H54 (cell line): ENCODE results near the gene SPATC1L.
A peak's percentile ranks its signal among the peaks of the same experiment; 100 is the strongest.

Experiments
- DNase-seq: peaks from one replicate; pipeline ENCODE4 v3.0.0; 2011; ENCODE audit warnings: low spot score, mixed read lengths; ENCODE audit not compliant: insufficient read length
- FAIRE-seq: peaks from 3 replicates; lab custom pipeline; 2011; peaks lifted over from hg19 to GRCh38; lab: Jason Lieb, UNC
- POLR2A ChIP-seq: IDR thresholded peaks from 2 replicates; pipeline ENCODE4 v1.6.1; 2011; ENCODE audit warnings: low read depth, mild to moderate bottlenecking, low read length

SPATC1L gene

DNA sequence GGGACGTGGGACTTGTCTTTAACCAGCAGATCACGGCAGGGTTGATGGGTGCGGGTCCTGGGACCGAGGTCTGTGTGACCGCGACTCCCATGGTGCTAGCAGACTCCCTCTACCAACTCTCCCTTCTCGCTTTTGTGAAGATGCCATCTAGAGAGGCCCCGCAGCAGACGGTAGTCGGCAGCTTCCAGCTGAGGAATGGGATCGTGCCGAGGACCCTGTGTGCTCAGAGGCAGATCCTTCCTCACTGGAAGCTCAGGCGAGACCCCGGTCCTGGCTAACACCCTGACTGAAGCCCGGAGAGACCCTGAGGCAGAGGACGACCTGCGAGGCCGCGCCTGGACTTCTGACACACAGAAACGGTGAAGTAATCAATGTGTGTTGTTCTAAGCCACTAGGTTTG, 12.5 kb upstream of the SPATC1L start:
- FAIRE-seq (no peak), DNase-seq (no peak)
- TF ChIP-seq POLR2A: no peak

DNA sequence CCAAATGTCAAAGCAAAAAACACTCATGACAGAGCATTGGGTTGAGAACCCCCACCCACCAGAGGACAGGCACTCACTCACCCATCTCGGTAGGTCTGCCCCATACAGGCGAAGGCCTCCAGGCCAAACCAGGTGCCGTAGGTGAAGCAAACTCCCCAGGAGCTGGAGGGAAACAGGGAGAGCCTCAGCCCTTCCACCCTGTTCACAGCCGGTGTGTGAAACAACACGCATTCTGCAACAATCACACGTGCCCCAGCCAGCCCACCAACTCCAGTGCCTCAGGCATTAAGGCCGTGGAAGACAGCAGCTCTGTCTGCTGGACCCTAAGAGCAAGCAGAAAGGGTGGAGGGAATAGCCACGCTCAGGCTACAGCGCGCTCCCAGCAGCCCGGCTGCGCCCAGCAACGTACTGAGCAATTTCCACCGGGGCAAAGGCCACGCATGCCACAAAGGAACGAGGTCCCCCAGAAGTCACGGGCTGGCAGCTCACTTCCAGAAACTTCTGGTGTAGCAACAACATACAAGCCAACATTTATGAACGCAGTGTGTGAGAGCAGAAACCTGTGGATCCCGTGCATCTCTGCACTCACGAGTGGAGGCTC, 11.4 kb upstream of the SPATC1L start:
- no peak for FAIRE-seq
- DNase-seq: no peak
- no peak for TF ChIP-seq POLR2A

DNA sequence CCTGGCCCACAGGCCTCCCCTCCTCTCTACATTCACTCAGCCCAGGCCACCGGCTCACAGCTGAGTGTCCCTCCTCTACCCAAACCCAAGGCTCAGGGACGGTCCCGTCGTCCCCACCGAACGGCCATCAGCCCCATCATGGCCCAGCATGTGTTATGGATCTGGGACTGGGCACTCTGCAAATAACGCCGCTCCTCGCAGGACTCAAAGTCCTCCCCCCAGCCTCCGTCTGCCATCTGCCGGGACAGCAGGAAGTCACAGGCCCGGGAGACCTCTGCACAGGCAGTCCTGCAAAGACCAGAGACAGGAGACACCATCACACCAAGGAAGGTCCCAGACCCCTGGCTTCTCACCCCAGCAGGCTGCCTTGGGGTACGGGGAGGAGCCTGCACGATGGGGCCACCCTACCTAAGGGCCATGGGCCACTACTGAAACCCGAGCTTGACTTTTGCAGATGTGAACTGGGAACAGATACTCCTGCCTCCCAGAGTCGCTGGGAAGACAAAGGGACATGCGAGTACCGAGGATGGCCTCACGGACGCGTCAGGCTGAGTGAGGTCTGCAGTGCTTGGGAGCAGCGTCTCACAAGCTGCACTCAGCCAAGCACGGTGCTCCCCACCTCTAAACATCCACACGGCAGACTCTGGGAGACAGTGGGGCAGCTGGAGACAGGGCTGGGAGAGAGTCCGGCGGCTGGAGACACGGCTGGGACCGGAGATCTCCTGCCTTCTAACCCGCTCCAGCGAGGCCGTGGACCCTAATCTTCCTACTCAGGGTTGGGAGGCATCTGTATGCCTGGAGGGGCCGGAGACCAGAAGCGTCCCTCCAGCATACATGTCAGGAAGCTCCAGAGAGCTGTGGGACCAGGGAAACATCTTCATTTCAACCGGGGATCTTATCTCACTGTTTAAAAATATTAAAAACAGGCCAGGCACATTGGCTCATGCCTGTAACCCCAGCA, 10.4 kb upstream of the SPATC1L start:
- FAIRE-seq (no peak), DNase-seq (no peak)
- no peak for TF ChIP-seq POLR2A

DNA sequence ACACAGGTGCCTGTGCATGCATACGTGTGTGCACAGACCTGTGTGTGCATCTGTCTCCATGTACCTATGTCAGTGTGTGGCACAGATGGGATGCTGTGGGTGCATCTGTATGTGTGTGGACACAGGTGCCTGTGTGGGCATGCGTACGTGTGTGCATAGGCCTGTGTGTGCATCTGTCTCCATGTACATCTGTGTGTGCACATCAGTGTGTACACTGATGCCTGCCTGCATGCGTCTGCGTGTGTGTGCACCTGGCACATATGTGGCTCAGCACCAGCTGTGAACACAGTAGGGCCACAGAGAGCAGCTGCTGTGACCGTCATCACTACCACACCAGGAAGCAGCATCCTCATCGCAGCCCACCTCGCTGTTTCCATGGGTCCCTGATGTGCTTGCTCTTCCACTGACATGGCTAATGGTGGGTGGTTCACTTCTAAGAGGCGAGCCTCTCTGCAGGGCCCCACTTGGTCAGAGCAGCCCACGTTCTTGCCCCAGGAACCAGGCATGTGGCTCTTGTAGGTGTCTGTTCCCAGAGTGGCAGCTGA, 9.6 kb upstream of the SPATC1L start:
- no peak for DNase-seq
- FAIRE-seq: no peak
- no peak for TF ChIP-seq POLR2A

DNA sequence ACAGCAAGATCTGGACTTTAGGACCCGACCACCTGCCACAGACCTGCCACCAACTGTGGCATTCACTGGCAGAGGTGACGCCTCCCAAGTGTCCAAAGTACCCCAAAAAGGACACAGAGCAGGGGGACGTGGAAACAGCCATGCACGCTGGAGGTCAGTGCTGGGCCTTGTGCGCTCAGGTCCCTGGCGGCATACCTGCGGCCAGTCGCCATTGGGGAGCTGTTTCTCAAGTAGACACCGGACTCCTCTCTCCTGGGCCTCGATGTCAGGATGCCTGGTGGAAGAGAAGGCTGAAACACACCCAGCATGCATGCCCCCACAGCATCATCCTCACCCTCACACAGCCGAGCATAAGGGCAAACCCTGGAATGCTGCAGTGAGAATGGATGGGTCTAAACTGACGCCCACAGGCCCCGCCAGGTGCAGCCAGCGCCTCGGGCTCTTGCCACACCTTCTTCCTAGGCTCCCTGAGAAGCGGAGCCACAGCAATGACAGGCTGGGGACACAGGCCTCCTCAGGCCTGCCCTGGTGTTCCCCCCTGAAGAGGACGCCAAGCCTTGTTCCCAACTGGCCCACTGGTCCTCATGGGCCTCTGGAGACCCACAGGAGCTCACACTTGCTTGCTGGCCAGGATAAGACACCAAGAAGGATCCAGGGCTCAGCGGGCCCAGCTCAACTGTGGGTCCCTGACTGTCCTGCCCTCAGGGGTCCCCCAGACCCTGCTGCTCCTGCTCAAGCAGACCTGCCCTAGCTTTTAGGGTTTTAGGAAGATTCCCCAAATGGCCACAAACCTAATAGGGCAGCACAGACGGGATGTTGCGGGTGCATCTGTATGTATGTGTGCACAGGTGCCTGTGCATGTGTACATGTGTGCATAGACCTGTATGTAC, 7.7 kb upstream of the SPATC1L start:
- TF ChIP-seq POLR2A: no peak
- DNase-seq (no peak), FAIRE-seq (no peak)

DNA sequence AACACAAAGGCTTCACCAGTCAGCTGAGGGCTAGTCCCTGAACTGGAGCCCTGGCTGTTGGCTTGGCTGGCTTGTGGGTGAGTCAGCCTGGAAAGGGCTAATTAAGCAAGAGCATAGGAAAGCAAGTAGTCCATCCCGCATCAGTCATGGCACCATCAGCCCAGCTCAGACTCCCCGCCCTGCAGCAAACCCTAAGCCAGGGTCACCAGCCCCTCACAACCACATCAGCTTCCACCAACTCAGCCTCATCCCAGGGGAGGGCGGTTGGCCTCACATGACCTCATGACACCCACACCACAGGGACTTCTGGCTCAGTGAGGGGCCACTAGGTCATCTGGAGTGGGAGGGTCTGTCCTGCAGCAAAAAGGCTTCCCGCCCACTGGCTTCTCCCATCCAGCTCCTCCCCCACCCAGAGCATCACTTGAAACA, 7.0 kb upstream of the SPATC1L start:
- FAIRE-seq: no peak

DNA sequence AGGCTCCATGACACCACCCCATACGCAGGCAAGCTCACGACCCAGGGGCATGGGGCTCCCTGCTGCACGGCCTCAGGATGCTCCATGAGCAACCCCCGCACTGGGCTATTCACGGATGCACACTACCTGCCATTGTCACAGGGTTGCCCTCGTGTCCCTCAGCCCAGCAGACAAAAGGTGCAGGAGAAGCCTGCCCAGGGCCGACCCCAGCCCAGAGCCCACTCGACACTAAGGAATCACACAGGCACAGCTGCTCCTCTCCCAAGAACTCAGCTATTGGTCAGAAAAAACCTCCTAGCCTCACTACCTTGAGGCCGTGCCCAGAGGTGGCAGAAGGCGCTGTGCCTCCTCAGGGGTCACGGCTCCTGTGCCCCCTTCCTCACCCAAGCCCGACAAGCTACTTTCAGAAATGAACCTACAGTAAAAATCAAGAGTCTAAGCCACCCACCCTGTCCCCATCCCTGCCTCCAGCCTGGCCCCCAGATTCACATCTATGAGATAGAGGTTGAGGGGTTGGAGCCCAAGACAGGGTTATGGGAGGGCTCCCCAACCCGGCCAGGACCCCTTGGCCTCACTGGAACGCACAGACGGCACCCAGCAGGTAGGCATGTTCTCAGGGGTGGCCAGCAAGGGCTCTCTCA, 6.4 kb upstream of the SPATC1L start:
- no peak for FAIRE-seq
- TF ChIP-seq POLR2A: no peak
- no peak for DNase-seq

More for the DNA sequence above, 7.0 kb upstream of the SPATC1L start:
- no peak for TF ChIP-seq POLR2A
- peak; percentile 65 for DNase-seq

DNA sequence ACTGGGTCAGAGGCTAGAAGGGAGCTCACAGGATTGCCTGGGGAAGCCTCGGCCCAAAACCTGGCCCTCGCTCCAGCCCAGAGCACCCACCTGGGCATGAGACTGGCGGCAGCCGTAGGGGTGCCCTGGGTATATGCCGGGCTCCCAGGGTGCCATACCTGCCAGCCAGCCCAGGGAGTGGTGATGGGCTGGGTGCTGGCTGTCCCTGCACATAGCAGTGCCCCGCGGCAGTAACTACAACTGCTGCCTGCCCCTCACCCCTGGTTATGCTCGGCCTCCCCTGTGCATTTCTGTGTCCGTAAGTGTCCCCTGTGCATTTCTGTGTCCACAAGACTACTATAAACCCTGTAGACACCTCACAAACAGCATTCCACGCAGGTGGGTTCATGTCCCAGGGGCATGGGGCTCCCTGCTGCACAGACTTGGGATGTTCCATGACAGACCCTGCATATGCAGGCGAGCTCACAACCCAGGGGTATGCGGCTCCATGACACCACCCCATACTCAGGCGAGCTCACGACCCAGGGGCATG, 5.8 kb upstream of the SPATC1L start:
- no peak for FAIRE-seq

DNA sequence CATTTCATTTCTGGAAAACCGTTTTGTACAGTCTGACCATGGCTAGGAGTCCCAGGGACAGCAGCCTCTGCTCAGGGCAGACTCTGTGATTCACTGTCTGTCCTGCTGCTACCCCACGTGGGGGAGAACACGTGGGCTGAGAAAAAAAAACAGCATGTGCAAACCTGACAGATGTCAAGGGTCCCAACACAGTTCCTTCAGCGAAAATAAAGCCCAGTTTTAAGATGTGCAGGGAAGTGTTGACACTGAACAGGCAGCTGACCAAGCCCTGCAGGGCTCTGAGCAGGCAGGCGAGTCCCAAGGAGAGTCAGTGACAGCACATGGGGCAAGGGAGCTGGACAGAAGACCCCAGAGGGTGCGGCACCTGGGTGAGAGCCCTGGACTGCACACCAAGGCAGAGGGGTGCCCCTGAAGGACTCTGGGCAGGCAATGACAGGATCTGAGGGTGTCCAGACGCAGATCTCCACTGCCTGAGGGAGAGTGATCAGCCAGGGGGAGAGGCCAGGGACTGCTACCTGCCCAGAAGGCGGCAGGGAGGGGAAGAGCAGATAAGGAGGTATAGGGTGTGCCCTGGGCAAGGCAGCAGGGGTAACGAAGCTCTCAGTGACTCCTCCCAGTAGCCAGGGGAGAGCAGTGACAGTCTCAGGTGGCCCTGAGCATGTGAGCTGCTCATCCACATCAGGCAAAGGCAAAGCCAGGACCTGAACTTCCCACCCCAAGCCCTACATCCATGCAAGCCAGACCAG, 5.1 kb upstream of the SPATC1L start:
- DNase-seq (no peak), FAIRE-seq (no peak)
- no peak for TF ChIP-seq POLR2A

More for the DNA sequence above, 5.8 kb upstream of the SPATC1L start:
- DNase-seq: no peak
- TF ChIP-seq POLR2A: no peak

DNA sequence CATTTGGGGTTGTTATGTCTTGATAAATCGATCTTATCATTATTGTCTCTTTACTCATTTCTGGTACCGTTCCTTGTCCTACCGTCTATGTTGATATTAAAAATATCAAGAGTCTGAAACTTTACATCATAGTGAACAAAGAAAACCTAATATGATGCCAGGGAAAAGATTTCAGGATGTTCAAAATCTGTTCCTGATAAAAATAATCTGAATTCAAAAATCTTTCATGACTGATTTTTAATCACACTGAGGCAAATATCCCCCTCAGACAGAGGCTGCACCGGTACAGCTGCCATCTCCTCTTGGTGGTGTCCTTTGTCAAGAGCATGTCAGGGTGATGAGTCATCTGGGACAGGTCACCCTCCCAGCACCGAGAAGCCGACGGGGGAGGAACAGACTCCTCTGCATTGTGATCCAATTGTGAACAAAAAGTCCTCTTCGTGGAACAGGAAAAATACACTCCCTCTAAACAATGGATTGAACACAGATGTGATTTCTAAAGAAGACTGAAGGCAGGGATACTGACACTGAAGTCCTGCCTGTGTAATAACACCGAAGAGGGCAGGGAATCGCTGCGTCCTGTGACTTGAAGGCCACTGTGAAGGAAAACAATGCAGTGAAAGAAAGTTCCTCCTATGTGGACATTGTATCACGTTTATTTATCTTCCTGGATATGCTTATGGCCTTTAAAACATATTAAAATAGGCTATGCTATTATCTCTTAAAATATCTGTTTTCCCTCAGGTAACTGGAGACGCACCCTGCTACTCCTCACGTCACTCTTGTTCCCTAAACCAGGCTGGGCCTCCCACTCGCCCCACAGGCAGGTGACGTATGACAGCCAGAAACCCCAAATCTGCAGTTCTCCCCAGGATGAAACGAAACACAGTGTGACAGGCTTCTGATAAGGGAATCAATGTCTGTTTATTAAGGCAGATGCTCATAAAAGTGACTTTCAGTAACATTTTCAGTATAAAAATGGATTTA, 4.3 kb upstream of the SPATC1L start:
- FAIRE-seq (no peak), DNase-seq (peak; percentile 33)
- TF ChIP-seq POLR2A: no peak

DNA sequence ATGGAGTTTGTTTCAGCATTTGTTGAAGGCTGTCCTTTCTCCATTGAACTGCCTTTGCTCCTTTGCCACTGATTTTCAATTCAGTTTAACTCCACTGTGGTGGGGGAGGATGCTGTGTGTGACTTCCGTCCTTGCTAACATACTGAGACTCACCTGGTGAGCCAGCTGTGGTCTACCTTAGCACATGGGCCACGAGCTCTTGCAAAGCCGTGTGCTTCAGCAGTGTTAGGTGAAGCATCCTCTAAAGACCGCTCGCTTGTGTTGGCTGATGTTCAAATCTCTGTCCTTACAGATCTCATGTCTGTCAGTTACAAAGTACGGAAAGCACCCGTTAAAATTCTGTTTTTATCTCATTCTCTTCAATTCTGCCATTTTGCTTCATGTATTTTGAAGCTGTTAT, 3.6 kb upstream of the SPATC1L start:
- TF ChIP-seq POLR2A: no peak
- no peak for DNase-seq

More for the DNA sequence above, 3.6 kb upstream of the SPATC1L start:
- FAIRE-seq: no peak
